WTC11 (cell line): ENCODE measurements around the gene KCNC3.

Experiments used
- ARID4B ChIP-seq: sonication (generic); formaldehyde crosslinking; IDR thresholded peaks from 2 replicates; pipeline ENCODE4 v1.8.0; 2023; ENCODE audit warnings: missing genetic modification reagents, mild to moderate bottlenecking, borderline replicate concordance
- CBFB ChIP-seq: sonication (generic); formaldehyde crosslinking; IDR thresholded peaks from 2 replicates; pipeline ENCODE4 v1.8.1; 2022; ENCODE audit warnings: mild to moderate bottlenecking, low read depth, missing genetic modification reagents
- CREB1 ChIP-seq: sonication (generic); formaldehyde crosslinking; IDR thresholded peaks from 2 replicates; pipeline ENCODE4 v1.8.0; 2023; ENCODE audit warnings: mild to moderate bottlenecking, missing genetic modification reagents
- CTCF ChIP-seq: fragments of 200-600 bp; IDR thresholded peaks from 2 replicates; pipeline ENCODE4 v1.8.0; 2022; ENCODE audit warnings: antibody characterized with exemption
- GRHL2 ChIP-seq: fragments of 250-450 bp; sonication (Bioruptor Pico); IDR thresholded peaks from 2 replicates; pipeline ENCODE4 v1.8.0; 2022; ENCODE audit warnings: mild to moderate bottlenecking, moderate library complexity; ENCODE audit not compliant: insufficient replicate concordance, severe bottlenecking
- SP1 ChIP-seq: sonication (generic); formaldehyde crosslinking; conservative IDR thresholded peaks from 2 replicates; pipeline ENCODE4 v1.8.1; 2022; ENCODE audit warnings: missing genetic modification reagents

DNA sequence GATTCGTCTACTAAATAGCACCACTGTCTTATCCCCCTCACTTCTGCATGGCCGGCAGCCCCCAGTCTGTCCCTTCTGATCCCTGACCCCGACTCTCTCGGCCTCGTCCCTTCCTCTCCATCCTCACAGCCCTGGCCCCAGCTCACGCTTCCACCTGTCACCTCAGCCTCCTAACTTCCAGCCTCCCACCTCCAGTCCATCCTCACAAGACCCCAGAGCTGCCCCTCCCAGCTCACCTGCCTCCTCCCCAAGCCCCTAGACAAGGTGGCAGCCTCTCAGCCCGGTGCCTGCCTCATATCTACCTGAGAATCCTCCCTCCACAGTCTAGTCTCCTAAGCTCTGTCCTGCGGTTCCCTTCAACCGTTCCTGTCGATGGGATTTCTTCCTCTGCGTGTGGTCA, 10.0 kb downstream of the KCNC3 start:
- no peak for TF ChIP-seq CTCF
- TF ChIP-seq CBFB (CRISPR knock-in tag): no peak
- no peak for TF ChIP-seq GRHL2 (CRISPR knock-in tag)
- TF ChIP-seq ARID4B (CRISPR knock-in tag): no peak
- no peak for TF ChIP-seq SP1 (CRISPR knock-in tag)
- no peak for TF ChIP-seq CREB1 (CRISPR knock-in tag)
